Measurements from ENCODE around the gene GDPD1.

DNA sequence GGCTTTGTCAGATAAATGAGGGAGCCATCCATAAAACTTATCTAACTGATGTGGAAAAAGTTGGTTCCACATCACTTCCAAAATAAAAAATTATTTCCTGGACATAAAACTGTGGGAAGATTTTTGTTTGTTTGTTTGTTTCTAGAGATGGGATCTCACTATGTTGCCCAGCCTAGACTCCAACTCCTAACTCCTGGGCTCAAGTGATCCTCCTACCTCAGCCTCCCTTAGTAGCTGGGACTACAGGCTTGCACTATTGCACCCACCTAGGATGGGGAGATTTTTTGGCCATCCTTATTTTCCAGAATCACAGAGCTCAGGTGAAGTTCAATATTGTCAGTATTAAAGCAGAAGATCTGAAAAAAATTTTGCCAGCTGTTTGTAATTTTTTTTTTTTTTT is 34.3 kb upstream of the GDPD1 start:
- TF ChIP-seq CTCF (IDR thresholded peaks at IDR 0.05; ENCODE audit: low read depth, low read length, poor library complexity, severe bottlenecking) (no peak), EZH2phosphoT487 (IDR thresholded peaks at IDR 0.05; ENCODE audit: borderline replicate concordance, low read length) (no peak)

All from DOHH2 (cell line).